ENCODE data around the gene HTR3E. TPM values are rescaled to one million over a fixed set of nuclear protein-coding genes. Genes with fewer than 3 reads are reported as not detected.
A peak's percentile ranks its signal among the peaks of the same experiment; 100 is the strongest.

HTR3E gene
- total and polyA plus RNA-seq, 2 of the 13 experiments (the other 11 are each of a cell fraction or from before 2014, with no cell fraction given) = not detected

DNA sequence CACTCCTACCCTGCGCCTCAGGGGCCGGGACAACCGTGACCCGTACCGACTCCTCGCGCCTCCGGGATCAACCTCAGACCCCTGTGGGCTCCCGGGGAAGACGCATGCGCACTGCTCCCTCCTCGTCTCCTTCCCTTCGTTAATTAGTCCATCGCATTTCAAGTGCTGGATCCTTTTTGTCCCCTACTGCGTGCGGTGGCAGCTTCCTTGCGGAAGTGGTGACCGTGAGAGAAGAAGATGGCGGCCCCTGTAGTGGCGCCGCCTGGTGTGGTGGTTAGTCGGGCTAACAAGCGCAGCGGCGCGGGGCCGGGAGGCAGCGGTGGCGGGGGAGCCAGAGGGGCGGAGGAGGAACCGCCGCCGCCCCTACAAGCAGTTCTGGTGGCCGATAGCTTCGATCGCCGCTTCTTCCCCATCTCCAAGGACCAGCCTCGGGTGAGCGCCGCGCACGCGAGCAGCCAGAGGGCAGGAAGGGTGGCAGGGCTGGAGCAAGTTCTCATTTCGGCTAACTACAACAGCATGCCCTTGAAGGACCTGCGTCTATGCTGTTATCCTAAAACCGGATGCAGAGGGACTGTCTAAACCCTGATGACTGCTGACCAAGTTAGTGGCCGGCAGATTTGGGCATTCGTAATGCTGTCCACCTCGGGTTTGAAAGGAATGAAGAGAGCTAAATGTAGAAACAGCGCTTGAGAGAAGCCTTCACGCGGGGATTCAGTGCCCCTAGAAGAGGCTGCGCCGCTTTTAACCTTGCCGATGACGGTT lies 38.5 kb downstream of the HTR3E start, which contains the start of gene EIF2B5 (continued):
- TF ChIP-seq, protein P1, sequence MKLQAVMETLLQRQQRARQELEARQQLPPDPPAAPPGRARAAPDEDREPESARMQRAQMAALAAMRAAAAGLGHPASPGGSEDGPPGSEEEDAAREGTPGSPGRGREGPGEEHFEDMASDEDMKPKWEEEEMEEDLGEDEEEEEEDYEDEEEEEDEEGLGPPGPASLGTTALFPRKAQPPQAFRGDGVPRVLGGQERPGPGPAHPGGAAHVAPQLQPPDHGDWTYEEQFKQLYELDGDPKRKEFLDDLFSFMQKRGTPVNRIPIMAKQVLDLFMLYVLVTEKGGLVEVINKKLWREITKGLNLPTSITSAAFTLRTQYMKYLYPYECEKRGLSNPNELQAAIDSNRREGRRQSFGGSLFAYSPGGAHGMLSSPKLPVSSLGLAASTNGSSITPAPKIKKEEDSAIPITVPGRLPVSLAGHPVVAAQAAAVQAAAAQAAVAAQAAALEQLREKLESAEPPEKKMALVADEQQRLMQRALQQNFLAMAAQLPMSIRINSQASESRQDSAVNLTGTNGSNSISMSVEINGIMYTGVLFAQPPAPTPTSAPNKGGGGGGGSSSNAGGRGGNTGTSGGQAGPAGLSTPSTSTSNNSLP (IDR thresholded peaks at IDR 0.05; ENCODE audit: low read depth, low read length) = 0 out of 2 replicates have a peak, but pooled peaks have one; percentile 39
- TF ChIP-seq, protein P2, sequence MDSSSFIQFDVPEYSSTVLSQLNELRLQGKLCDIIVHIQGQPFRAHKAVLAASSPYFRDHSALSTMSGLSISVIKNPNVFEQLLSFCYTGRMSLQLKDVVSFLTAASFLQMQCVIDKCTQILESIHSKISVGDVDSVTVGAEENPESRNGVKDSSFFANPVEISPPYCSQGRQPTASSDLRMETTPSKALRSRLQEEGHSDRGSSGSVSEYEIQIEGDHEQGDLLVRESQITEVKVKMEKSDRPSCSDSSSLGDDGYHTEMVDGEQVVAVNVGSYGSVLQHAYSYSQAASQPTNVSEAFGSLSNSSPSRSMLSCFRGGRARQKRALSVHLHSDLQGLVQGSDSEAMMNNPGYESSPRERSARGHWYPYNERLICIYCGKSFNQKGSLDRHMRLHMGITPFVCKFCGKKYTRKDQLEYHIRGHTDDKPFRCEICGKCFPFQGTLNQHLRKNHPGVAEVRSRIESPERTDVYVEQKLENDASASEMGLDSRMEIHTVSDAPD (CRISPR knock-in tag; IDR thresholded peaks at IDR 0.05) = no peak
- TF ChIP-seq, protein P3, sequence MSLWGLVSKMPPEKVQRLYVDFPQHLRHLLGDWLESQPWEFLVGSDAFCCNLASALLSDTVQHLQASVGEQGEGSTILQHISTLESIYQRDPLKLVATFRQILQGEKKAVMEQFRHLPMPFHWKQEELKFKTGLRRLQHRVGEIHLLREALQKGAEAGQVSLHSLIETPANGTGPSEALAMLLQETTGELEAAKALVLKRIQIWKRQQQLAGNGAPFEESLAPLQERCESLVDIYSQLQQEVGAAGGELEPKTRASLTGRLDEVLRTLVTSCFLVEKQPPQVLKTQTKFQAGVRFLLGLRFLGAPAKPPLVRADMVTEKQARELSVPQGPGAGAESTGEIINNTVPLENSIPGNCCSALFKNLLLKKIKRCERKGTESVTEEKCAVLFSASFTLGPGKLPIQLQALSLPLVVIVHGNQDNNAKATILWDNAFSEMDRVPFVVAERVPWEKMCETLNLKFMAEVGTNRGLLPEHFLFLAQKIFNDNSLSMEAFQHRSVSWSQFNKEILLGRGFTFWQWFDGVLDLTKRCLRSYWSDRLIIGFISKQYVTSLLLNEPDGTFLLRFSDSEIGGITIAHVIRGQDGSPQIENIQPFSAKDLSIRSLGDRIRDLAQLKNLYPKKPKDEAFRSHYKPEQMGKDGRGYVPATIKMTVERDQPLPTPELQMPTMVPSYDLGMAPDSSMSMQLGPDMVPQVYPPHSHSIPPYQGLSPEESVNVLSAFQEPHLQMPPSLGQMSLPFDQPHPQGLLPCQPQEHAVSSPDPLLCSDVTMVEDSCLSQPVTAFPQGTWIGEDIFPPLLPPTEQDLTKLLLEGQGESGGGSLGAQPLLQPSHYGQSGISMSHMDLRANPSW (CRISPR knock-in tag; IDR thresholded peaks at IDR 0.05; ENCODE audit: borderline replicate concordance) = no peak
- TF ChIP-seq, protein P4, sequence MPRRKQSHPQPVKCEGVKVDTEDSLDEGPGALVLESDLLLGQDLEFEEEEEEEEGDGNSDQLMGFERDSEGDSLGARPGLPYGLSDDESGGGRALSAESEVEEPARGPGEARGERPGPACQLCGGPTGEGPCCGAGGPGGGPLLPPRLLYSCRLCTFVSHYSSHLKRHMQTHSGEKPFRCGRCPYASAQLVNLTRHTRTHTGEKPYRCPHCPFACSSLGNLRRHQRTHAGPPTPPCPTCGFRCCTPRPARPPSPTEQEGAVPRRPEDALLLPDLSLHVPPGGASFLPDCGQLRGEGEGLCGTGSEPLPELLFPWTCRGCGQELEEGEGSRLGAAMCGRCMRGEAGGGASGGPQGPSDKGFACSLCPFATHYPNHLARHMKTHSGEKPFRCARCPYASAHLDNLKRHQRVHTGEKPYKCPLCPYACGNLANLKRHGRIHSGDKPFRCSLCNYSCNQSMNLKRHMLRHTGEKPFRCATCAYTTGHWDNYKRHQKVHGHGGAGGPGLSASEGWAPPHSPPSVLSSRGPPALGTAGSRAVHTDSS (CRISPR knock-in tag; conservative IDR thresholded peaks at IDR 0.05) = no peak
- TF ChIP-seq KDM4B (CRISPR knock-in tag; IDR thresholded peaks at IDR 0.05) (0 out of 2 replicates have a peak, but pooled peaks have one; percentile 78), SIX4 (CRISPR knock-in tag; IDR thresholded peaks at IDR 0.05) (peak; percentile 41; the same call in 1 of the 2 replicates), ZNF138 (CRISPR knock-in tag; IDR thresholded peaks at IDR 0.05; ENCODE audit: low read depth) (0 out of 2 replicates have a peak, but pooled peaks have one; percentile 66), ZNF768 (CRISPR knock-in tag; IDR thresholded peaks at IDR 0.05) (peak; percentile 66), SNAPC2 (CRISPR knock-in tag; IDR thresholded peaks at IDR 0.05) (no peak), ZSCAN21 (CRISPR knock-in tag; IDR thresholded peaks at IDR 0.05; ENCODE audit: borderline replicate concordance) (0 out of 2 replicates have a peak, but pooled peaks have one; percentile 69), DNMT3B (CRISPR knock-in tag; conservative IDR thresholded peaks at IDR 0.05) (peak; percentile 57; the same call in 1 of the 2 replicates)
- TF ChIP-seq, protein P5, sequence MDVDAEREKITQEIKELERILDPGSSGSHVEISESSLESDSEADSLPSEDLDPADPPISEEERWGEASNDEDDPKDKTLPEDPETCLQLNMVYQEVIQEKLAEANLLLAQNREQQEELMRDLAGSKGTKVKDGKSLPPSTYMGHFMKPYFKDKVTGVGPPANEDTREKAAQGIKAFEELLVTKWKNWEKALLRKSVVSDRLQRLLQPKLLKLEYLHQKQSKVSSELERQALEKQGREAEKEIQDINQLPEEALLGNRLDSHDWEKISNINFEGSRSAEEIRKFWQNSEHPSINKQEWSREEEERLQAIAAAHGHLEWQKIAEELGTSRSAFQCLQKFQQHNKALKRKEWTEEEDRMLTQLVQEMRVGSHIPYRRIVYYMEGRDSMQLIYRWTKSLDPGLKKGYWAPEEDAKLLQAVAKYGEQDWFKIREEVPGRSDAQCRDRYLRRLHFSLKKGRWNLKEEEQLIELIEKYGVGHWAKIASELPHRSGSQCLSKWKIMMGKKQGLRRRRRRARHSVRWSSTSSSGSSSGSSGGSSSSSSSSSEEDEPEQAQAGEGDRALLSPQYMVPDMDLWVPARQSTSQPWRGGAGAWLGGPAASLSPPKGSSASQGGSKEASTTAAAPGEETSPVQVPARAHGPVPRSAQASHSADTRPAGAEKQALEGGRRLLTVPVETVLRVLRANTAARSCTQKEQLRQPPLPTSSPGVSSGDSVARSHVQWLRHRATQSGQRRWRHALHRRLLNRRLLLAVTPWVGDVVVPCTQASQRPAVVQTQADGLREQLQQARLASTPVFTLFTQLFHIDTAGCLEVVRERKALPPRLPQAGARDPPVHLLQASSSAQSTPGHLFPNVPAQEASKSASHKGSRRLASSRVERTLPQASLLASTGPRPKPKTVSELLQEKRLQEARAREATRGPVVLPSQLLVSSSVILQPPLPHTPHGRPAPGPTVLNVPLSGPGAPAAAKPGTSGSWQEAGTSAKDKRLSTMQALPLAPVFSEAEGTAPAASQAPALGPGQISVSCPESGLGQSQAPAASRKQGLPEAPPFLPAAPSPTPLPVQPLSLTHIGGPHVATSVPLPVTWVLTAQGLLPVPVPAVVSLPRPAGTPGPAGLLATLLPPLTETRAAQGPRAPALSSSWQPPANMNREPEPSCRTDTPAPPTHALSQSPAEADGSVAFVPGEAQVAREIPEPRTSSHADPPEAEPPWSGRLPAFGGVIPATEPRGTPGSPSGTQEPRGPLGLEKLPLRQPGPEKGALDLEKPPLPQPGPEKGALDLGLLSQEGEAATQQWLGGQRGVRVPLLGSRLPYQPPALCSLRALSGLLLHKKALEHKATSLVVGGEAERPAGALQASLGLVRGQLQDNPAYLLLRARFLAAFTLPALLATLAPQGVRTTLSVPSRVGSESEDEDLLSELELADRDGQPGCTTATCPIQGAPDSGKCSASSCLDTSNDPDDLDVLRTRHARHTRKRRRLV (CRISPR knock-in tag; IDR thresholded peaks at IDR 0.05) = no peak
- TF ChIP-seq, protein P6, sequence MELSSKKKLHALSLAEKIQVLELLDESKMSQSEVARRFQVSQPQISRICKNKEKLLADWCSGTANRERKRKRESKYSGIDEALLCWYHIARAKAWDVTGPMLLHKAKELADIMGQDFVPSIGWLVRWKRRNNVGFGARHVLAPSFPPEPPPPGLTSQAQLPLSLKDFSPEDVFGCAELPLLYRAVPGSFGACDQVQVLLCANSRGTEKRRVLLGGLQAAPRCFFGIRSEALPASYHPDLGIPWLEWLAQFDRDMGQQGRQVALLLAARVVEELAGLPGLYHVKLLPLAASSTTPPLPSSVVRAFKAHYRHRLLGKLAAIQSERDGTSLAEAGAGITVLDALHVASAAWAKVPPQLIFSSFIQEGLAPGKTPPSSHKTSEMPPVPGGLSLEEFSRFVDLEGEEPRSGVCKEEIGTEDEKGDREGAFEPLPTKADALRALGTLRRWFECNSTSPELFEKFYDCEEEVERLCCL (CRISPR knock-in tag; IDR thresholded peaks at IDR 0.05; ENCODE audit: borderline replicate concordance) = peak; percentile 26; the same call in 1 of the 2 replicates

All from HepG2 (cell line).